ENCODE measurements around the gene AZIN2.

Gene AZIN2

DNA sequence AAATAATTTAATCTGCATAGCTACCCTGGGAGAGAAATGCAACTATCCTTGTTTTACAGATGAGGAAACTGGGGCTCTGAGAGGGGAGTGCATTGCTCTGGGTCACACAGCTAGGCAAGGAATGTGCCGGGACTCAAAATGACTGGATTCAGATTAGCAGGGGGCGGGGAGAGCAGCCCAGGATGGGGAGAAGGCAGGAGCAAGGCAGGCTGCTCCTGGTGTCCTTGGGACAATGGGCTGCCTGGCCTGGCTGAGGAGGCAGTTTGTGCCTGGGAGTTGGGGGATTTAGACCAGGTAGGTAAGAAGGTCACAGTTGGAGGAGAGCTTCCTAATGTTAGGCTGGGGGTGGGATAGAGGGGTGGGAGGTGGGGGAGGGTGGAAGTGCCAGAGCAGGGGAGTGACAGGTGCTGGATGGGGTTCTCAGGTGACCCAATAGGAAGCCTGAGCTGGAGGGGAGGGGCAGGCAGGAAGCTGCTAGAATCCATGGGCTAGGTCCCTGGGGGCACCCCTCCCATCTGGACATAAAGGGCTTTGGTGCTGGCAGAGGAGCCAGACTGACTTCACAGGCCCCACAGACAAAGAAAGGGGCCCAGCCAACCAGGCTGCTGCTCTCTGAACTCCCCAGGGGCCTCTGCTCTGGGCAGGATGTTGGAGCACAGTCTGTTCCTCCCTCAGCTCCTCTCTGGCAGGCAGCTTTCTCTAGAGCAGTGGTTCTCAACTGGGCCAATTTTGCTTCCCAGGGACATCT, 71.9 kb downstream of the AZIN2 start:
- peak; percentile 81 for DNase-seq (ENCODE audit: low spot score)

DNA sequence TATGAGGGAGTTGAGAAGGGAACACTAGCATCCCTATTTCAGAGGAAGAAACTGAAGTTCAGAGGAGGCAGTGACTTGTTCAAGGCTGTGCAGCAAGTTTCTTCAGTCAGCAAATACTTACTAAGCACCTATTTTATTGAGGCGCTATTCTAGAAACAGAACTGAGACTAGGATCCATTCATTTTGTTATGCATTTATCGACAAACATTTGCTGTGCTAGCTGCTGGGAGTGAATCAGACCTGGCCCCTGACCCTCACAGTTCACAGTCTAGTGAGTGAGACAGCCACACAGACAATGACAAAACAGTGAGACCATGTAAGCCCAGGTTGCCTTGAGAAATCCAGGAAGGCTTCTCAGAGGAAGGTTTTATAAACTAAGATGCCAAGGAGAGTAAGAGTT, 72.7 kb downstream of the AZIN2 start:
- DNase-seq (ENCODE audit: low spot score), result no peak

DNA sequence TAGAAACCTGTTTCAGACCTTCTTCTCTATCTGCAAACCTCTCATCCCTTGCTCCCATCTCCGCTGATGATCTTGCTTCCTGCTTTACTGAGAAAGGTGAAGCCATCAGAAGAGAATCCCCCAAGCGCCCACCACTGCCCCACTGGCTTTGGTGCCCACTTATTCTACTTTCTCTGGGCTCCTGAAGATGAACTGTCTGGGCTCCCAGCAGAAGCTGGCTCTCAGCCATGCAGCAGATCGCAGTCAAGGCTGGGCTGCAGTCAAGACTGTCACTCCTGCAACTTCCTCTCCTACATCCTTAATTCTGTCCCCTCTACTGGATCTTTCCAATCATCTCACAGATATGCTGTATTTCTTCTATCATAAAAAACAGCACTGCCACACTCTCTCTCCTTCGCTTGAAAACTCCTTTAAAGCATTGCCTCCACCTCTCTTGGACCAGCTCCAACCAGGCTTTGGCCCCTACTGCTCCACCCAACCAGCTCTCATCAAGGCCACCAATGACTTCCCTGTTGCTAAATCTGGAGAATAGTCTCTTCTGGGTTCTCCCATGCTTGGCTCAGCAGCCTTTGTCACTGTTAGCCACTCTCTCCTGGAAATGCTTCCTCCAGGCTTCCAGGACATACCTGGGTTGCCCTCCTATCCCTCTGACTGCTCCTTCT, 75.1 kb downstream of the AZIN2 start:
- no peak for DNase-seq (ENCODE audit: low spot score)

DNA sequence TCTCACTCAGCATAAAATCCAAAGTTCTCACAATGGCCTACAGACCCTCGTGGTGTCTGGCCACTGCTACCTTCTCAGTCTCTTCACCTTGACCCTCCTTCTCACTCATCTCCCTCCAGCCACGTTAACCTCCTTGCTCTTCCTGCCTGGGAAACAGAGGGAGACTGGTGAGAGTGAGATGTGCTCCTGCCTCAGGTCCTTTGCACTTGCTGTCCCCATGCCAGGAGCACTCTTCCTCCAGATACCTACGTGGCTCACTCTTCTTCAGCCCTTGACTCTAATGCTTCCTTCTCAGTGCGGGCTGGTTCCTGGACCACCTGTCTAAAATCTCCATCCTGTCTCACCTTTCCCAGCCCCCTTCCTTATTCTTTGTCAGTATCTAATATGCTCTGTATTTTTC, 76.2 kb downstream of the AZIN2 start:
- no peak for DNase-seq (ENCODE audit: low spot score)

DNA sequence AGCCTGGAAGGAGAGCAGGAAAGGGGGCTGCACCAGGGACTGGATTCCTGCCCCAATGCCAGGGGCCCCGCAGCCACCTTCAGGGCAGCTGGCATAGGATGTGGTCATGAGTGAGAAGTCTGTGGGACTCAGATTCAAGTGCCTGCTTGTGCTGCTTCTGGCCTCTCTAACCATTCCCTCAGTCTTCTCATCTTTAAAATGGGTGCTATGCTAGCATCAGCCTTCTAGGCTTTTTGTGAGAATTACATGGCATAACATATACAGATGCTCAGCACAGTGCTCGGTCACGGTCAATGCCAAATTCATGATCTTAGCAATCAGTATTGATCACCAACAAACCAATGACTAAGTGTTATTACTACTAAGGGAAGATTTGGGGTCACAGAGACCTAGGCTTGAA, 77.4 kb downstream of the AZIN2 start:
- DNase-seq (ENCODE audit: low spot score), result no peak

DNA sequence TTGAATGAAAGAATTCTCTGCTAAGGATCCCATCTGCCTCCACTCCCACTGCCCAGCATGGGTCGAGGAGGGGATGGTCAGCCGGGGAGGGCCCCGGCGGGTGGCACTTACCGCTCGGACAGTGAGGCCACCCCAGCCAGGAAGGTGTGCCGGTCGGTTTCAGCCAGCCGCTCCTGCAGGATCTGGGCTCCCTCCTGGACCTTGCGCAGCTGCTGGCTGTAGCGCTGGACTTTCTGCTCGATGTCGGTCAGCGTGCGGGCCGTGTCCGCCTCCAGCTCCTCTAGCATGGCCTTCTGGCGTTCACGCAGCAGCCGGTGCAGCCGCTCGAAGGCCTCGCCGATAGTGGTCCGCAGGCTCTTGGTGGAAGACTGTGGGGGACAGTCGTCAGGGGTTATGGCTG, 78.6 kb downstream of the AZIN2 start:
- no peak for DNase-seq (ENCODE audit: low spot score)

DNA sequence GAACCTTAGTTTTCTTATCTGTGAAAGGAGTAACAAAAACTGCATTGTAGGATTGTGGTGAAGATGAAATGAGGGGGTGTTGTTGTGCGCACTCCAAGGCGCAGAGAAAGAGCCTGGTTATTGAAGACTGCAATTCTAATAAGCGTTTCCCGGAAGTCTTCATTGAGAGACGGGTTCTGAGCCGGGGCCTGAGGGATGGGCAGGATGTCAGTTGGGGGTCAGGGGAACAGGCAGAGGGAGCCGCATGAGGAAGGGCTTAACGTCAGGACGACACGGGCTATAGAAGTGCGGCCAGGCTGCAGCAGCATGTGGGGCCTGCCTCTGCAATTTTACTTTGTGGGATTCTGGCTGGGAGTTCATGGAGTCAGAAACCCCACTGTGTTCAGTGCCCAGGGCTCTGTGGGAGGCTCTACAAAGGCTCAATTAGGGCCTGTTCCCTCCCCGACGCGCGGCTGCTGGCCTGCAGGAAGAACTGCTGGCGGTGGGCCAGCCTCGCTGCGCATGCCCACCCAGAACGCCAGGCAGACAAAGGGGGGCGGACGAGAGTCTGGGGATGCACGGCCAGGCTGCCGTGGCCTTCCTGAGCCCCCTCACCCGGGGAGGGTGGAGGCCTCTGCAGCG, 80.2 kb downstream of the AZIN2 start:
- DNase-seq (ENCODE audit: low spot score), result peak; percentile 59

DNA sequence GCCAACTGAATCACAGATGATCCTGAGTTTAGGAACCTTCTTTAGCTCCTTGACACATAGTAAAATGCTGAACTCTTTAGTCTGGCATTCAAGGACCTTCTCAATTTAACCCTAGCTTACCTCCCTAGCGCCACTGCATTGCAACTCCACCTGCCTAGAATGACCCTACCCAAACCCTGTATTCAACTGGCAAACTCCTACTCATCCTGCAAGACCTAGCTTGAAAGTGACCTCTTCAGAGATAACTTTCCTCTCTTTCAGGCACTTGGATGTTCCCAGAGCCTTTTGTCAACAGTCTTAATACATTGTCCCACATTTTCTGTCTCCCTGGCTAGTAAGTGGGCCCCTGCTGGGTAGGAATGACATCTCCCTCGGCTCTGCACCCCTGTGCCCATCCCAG, 81.2 kb downstream of the AZIN2 start:
- DNase-seq (ENCODE audit: low spot score), result no peak

DNA sequence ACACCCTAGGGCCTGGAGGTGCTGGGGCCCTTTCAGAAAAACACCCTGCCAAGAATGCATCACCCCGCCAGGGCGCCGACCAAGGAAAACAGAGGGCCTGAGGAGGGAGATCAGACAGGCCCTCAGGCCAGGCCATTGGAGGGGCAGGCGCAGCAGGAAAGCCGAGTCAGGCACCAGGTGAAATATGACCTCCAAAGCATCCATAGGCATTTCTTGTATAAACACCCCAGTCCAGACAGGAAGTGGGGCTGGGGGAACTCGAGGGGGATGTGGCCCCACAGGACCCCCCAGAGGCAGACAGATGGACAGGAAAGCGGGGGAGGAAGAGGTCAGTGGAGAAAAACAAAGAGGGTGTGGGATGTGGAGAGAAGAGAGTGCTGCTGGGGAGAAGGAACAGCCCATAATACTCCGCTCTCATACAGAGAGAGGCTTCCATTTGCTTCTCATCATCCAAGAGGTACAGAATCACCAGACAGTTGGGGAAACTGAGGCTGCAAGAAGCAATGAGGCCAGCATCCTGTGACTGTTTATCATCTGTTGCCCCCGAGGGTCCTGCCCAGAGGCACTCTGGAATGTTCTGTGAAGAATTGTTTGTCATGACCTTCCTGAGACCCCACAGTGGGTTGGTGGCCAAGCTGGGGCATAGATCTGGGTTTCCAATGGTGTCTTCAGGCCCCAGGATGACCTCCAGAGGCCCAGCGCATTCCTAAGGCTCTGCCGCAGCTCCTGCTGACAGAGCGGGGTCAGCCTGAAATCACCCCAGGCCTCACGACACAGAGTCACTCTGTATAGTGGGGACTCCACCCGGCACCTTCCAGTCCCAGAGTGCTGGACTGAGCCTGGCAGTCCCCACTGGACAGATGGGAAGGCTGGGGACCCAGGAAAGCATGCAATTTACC, 82.9 kb downstream of the AZIN2 start:
- DNase-seq (ENCODE audit: low spot score), result peak; percentile 62

DNA sequence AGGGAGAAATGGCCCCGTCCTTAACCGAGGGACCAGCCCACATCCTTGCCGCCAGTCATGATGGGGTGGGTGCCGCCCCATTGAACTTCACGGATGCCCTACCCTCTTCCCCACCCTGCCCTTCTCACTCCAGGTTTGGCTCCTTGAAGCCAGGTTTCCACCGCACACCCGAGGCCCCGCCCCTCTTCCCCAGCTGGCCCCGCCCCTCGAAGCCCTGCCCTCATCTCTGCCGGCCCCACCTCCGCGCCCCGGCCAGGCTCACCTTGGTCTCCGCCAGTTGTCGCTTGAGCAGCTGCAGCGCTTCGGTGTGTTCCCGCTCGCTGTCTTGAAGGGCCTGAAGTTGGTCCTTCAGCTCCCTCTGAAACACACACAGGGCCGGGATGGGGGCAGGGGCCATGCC, 84.3 kb downstream of the AZIN2 start:
- DNase-seq (ENCODE audit: low spot score), result peak; percentile 91

DNA sequence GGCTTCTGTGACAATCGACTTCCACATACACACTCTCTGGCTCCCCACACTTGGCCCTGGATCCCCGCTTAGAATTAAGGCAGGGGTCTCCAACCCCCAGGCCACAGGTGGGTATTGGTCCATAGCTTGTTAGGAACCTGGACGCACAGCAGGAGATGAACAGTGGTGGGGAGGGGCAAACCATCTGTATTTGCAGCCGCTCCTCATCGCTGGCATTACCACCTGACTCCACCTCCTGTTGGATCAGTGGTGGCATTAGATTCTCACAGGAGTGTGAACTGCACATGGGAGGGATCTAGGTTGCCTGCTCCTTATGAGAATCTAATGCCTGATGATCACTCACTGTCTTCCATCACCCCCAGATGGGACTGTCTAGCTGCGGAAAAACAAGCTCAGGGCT, 84.9 kb downstream of the AZIN2 start:
- DNase-seq (ENCODE audit: low spot score), result no peak

DNA sequence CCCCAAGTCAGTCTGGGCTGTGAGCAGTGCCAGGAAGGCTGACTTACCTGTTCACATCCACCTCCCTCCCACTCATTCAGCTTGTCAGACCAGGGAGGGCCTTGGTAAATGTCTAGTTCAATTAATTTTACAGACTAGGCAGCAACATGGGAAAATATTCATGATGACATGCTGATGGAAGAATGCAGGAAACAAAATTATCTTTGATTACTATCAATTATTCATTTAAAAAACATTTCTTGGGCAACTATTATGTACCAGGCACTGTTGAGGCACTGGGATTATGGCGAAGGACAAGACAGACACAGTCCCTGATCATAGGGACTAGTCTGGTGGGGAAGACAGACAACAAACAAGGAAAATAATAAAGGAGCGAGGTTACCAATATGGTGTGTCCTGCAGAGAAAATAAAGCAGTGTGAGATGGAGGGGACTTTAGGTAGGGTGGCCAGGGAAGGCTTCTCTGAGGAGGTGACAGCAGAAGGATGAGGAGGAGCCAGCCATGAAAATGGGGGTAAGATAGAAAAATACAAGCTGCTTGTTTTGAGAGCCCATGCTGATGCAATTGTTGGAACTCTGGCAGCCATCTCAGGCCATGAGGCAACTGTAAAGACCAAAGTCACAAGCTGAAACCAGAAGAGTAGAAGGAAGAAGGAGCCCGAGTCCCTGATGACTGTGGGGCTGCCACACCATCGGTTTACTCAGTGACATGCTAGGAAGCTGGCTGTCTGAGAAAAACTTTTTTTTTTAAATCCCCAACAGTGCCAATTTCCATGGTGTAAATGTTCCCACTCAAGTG, 86.9 kb downstream of the AZIN2 start:
- no peak for DNase-seq (ENCODE audit: low spot score)

DNA sequence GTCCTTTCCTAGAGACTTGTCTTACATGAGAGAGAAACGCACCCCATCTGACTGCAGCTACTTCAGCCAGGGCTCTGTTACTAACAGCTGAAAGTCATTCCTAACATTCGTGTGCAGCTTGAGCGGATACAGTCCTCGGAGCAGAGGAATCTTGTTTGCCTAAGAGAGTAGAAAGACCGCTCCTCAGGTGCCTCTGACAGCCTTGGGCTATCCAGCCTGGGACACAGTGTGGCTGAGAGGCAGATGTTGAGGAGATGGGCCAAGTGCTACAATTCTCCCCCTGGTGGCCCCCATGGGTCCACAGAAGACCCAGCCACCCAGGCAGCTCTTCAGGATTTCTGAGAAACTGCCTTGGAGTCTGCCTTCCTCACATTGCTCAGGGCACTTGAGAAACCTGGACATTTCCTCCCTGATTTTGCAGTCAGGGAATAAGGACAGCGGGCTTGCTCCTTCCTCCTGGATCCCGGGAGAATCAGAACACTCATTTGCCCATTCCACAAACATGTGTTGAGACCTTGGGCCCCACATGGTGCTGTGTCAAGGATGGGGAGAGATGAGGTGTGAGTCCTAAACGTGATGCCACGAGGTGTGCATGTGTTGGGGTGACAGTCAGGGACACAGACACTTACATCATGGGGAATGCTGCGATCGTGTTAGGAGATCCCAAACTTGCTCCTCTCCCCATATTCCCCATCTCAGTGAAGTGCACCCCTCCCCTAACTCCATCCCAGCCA, 87.8 kb downstream of the AZIN2 start:
- DNase-seq (ENCODE audit: low spot score), result no peak

DNA sequence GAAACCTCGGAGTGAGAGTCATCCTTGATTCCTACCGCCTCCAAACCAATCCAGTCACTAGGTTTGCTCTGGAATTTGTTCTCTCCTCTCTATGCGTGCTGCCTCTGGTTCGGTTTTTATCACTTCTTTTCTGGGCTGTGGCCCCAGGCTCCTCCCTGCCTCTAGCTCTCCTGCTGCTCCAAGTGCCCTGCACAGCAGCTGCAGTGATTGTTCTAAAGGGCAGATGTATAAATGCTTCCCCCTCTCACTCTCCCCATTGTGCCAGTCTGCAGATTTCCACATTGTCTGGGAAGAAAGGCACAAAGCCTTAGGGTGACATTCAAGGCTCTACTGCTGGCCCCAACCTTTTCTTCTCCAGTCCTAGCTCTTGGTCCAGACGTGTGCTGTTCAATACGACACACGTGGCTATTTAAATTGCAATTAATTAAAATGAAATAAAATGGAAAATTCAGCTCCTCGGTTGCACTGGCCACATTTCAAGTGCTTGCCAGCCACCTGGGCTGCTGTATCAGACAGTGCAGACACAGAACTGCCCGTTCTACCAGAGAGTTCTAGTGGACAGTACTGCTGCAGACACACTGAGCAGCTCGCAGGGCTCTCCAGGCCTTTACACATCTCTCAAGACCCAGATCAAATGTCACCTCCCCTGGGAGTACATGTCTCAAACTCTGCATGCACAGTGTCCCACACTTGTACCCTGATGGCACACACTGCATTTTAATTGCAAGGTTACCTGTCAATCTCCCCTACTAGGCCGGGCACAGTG, 88.5 kb downstream of the AZIN2 start:
- DNase-seq (ENCODE audit: low spot score), result no peak
